Smooth muscle cell (in vitro differentiated cells): ENCODE data around the gene EEA1. TPM values are rescaled to one million over a fixed set of nuclear protein-coding genes. Genes with fewer than 3 reads are reported as not detected.

Experiments
- DNase-seq: peaks from one replicate; lab custom pipeline; 2025; ENCODE audit not compliant: unreplicated experiment; lab: John Stamatoyannopoulos, UW
- H2AFZ ChIP-seq: fragments of 200-600 bp; sonication (generic); 2 replicates; pipeline ENCODE4 v1.6.0; 2016; ENCODE audit warnings: antibody characterized with exemption, low read depth, mild to moderate bottlenecking
- H3F3A ChIP-seq: fragments of 200-600 bp; sonication (generic); 2 replicates; pipeline ENCODE4 v1.6.0; 2017; ENCODE audit warnings: antibody characterized with exemption, low read depth
- H3K27ac ChIP-seq: fragments of 200-600 bp; sonication (generic); 2 replicates; pipeline ENCODE4 v1.5.1; 2016; ENCODE audit warnings: low read depth, mild to moderate bottlenecking
- H3K27me3 ChIP-seq: fragments of 200-600 bp; sonication (generic); 2 replicates; pipeline ENCODE4 v1.6.1; 2016; ENCODE audit warnings: low read depth, mild to moderate bottlenecking
- H3K36me3 ChIP-seq: fragments of 200-600 bp; sonication (generic); 2 replicates; pipeline ENCODE4 v1.5.1; 2016; ENCODE audit warnings: low read depth
- H3K4me1 ChIP-seq: fragments of 200-600 bp; sonication (generic); 2 replicates; pipeline ENCODE4 v1.5.1; 2016; ENCODE audit warnings: low read depth
- H3K4me2 ChIP-seq: fragments of 200-600 bp; sonication (generic); 2 replicates; pipeline ENCODE4 v1.6.0; 2016; ENCODE audit warnings: mild to moderate bottlenecking
- H3K4me3 ChIP-seq: fragments of 200-600 bp; sonication (generic); 2 replicates; pipeline ENCODE4 v1.5.1; 2016; ENCODE audit warnings: mild to moderate bottlenecking
- H3K79me2 ChIP-seq: fragments of 200-600 bp; sonication (generic); 2 replicates; pipeline ENCODE4 v1.6.0; 2016; ENCODE audit warnings: low read depth, mild to moderate bottlenecking
- H3K9ac ChIP-seq: fragments of 200-600 bp; sonication (generic); 2 replicates; pipeline ENCODE4 v1.6.0; 2016; ENCODE audit warnings: low read depth
- H3K9me3 ChIP-seq: fragments of 200-600 bp; sonication (generic); replicated peaks from 2 replicates; pipeline ENCODE4 v1.5.1; 2016; ENCODE audit warnings: low read depth
- H4K20me1 ChIP-seq: fragments of 200-600 bp; sonication (generic); 2 replicates; pipeline ENCODE4 v1.6.0; 2016; ENCODE audit warnings: low read depth
- WGBS: methylation state at CpG from one replicate; pipeline ENCODE4 v1.1.7; 2016; ENCODE audit warnings: low lambda C conversion rate; 5-methylcytosine and 5-hydroxymethylcytosine counted together
- polyA plus RNA-seq: library from polyadenylated mRNA; unstranded; fragments of >200 nt; fragmentation: Nextera tagmentation; extraction: Ambion mirVana; gene quantifications from 2 replicates; pipeline ENCODE4 v1.2.1, GENCODE V29; 2016
- total RNA-seq: library from RNA; depleted of rRNA; stranded (reverse); fragments of >200 nt; gene quantifications from 2 replicates; pipeline ENCODE4 v1.2.3, GENCODE V29; 2014
- TF ChIP-seq, protein P1 (sequence below): fragments of 200-600 bp; sonication (generic); IDR thresholded peaks from 2 replicates; pipeline ENCODE4 v1.5.1; 2017; ENCODE audit warnings: borderline replicate concordance, mild to moderate bottlenecking, antibody characterized with exemption; ENCODE audit not compliant: insufficient read depth, poor library complexity, severe bottlenecking

Gene EEA1
- total and polyA plus RNA-seq, 2 experiments from 2014 or later: 25.1 to 29.0 TPM

DNA sequence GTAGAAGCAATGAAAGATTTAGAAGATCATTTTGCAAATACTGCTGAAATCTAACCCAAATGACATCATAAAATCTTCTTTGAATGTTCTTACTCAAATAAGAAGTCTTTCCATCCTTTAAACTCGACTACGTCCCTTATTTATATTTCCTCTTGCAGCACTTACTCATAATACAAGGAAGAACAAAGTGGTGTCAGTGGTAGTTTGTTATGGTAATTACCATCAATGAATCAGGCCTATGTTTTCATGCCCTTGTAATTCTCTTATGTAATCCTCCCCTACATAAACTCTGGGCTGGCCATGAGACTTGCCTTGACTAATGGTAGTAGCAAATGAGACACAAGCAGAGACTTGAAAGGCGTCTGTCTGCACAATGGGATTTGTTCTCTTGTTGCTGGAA, 17.0 kb downstream of the EEA1 start:
- no peak overlapping the region for H3K9ac ChIP-seq
- DNase-seq: no peak
- no peaks in the 10 kb centered on the region for H3F3A ChIP-seq
- H4K20me1 ChIP-seq: peaks cover 43% of the 10 kb centered on the region
- no peaks in the 10 kb centered on the region for H3K36me3 ChIP-seq
- H3K27ac ChIP-seq: peak overlapping the region; percentile 21
- H3K4me1 ChIP-seq: no peaks in the 10 kb centered on the region
- peaks cover 79% of the 10 kb centered on the region for H3K79me2 ChIP-seq
- H3K4me3 ChIP-seq: no peak overlapping the region
- 68% methylated on average over 3 of the region's 3 CpGs for WGBS
- no peaks in the 10 kb centered on the region for H3K27me3 ChIP-seq
- H3K9me3 ChIP-seq: no peaks in the 10 kb centered on the region
- H3K4me2 ChIP-seq: no peak overlapping the region
- H2AFZ ChIP-seq: no peak overlapping the region
- TF ChIP-seq, protein P1, sequence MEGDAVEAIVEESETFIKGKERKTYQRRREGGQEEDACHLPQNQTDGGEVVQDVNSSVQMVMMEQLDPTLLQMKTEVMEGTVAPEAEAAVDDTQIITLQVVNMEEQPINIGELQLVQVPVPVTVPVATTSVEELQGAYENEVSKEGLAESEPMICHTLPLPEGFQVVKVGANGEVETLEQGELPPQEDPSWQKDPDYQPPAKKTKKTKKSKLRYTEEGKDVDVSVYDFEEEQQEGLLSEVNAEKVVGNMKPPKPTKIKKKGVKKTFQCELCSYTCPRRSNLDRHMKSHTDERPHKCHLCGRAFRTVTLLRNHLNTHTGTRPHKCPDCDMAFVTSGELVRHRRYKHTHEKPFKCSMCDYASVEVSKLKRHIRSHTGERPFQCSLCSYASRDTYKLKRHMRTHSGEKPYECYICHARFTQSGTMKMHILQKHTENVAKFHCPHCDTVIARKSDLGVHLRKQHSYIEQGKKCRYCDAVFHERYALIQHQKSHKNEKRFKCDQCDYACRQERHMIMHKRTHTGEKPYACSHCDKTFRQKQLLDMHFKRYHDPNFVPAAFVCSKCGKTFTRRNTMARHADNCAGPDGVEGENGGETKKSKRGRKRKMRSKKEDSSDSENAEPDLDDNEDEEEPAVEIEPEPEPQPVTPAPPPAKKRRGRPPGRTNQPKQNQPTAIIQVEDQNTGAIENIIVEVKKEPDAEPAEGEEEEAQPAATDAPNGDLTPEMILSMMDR: no peak

DNA sequence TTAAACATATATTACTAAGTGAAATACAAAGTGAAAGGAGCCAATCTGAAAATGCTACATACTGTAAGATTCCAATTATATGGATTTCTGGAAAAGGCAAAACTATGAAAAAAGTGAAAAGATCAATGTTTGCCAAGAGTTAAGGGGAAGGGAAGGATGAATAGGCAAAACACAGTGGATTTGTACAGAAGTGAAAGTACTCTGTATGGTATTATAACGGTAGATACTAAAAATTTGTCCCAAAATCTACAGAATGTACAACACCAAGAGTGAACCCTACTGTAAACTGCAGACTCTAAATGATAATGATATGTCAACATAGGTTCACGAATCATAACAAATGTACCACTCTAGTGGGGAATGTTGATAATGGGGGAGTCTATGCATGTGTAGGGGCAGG, 17.8 kb downstream of the EEA1 start:
- DNase-seq: no peak
- Histone ChIP-seq H3K9me3 (no peaks in the 10 kb centered on the region), H3K27ac (peak overlapping the region; percentile 21), H4K20me1 (peaks cover 48% of the 10 kb centered on the region), H3K9ac (no peak overlapping the region), H2AFZ (no peak overlapping the region), H3K79me2 (peaks cover 85% of the 10 kb centered on the region), H3F3A (no peaks in the 10 kb centered on the region), H3K4me3 (no peak overlapping the region), H3K27me3 (no peaks in the 10 kb centered on the region), H3K4me1 (no peaks in the 10 kb centered on the region), H3K4me2 (no peak overlapping the region), H3K36me3 (no peaks in the 10 kb centered on the region)
- WGBS: 93% methylated on average over 2 of the region's 2 CpGs
- TF ChIP-seq, protein P1: no peak

DNA sequence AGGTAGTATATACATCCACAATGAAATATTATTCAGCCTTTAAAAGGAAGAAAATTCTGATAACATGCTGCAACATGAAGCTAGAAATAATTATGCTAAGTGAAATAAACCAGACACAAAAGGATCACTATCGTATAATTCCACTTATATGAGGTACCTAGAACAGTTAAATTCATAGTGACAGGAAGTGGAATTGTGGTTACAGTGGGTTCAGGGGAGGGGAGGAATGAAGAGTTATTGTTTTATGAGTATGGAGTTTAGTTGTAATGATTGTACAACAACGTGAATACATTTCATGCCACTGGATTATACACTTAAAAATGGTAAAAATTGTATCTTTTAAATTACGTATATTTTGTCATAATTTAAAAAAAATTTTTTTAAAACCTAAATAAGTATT, 21.0 kb downstream of the EEA1 start:
- TF ChIP-seq, protein P1: no peak
- 92% methylated on average over 3 of the region's 3 CpGs for WGBS

DNA sequence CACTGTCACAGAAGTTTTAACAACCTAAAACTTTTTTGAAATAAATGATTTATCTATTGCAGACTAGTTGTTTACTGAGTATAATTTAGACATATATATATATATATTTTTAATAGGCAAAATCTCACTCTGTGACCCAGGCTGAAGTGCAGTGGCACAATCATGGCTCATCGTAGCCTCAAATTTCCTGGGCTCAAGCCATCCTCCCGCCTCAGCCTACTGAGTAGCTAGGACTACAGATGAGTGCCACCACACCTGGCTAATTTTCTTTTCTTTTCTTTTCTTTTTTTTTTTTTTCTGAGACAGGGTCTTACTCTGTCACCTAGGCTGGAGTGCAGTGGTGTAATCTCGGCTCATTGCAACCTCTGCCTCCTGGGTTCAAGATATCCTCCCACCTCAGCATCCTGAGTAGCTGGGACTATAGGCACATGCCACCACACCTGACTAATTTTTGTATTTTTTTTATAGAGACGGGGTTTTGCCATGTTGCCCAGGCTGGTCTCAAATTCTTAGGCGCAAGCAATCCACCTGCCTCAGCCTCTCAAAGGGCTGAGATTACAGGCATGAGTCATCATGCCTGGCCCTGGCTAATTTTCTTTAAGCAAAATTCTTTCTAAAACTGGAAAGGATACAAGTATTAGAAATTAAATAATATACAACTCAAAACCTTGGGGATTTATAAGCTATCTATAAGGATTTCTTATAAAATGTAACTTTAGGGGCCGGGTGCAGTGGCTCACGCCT, 23.1 kb downstream of the EEA1 start:
- no peak overlapping the region for H2AFZ ChIP-seq
- H3K36me3 ChIP-seq: no peaks in the 10 kb centered on the region
- TF ChIP-seq, protein P1: no peak
- H3K27me3 ChIP-seq: no peaks in the 10 kb centered on the region
- H4K20me1 ChIP-seq: peaks cover 36% of the 10 kb centered on the region
- peaks cover 96% of the 10 kb centered on the region for H3K79me2 ChIP-seq
- no peaks in the 10 kb centered on the region for H3K4me1 ChIP-seq
- H3K4me3 ChIP-seq: no peak overlapping the region
- WGBS: 78% methylated on average over 7 of the region's 7 CpGs
- H3F3A ChIP-seq: peaks cover 4% of the 10 kb centered on the region
- no peaks in the 10 kb centered on the region for H3K9me3 ChIP-seq
- no peak overlapping the region for H3K4me2 ChIP-seq
- no peak for DNase-seq
- no peak overlapping the region for H3K9ac ChIP-seq
- H3K27ac ChIP-seq: no peak overlapping the region

More for the DNA sequence above, 21.0 kb downstream of the EEA1 start:
- H3F3A ChIP-seq: no peaks in the 10 kb centered on the region
- H4K20me1 ChIP-seq: peaks cover 44% of the 10 kb centered on the region
- H3K27me3 ChIP-seq: no peaks in the 10 kb centered on the region
- H3K36me3 ChIP-seq: no peaks in the 10 kb centered on the region
- H3K4me1 ChIP-seq: no peaks in the 10 kb centered on the region
- no peak overlapping the region for H3K9ac ChIP-seq
- no peak overlapping the region for H3K4me2 ChIP-seq
- H3K4me3 ChIP-seq: no peak overlapping the region
- H3K27ac ChIP-seq: no peak overlapping the region
- H3K79me2 ChIP-seq: peaks cover 85% of the 10 kb centered on the region
- no peak for DNase-seq
- H3K9me3 ChIP-seq: no peaks in the 10 kb centered on the region
- no peak overlapping the region for H2AFZ ChIP-seq
